Body of pancreas (tissue), 4 donors: ENCODE measurements around the gene NUDT2. TPM values are rescaled to one million over a fixed set of nuclear protein-coding genes. Genes with fewer than 3 reads are reported as not detected.
A peak's percentile ranks its signal among the peaks of the same experiment; 100 is the strongest.
"Not testable (repeated sequence)": the region's sequence is repeated elsewhere in the genome, so short reads cannot be mapped to it uniquely, and the experiment has no call there.

ENCODE experiments used
- ATAC-seq: fragments of 150-250 bp; one replicate; pipeline ENCODE4 v1.9.1; 2016
- DNase-seq, 4 donors: peaks; one replicate each; pipeline ENCODE4 v3.0.0-alpha.2; 2019
- H3K27ac ChIP-seq, 4 donors: fragments of 200-600 bp; sonication (generic); 1 replicate in 3 of 4; 2 replicates in 1 of 4; pipeline versions ENCODE4 v1.5.1 to v1.6.1; 2016 to 2019; ENCODE audit warnings: mild to moderate bottlenecking in 1 of 4, mixed read lengths in 1 of 4, moderate library complexity in 1 of 4
- H3K27me3 ChIP-seq, 2 donors: fragments of 200-600 bp; sonication (generic); one replicate each; pipeline ENCODE4 v1.6.0; 2016; ENCODE audit warnings: mild to moderate bottlenecking in 1 of 2
- H3K36me3 ChIP-seq, 2 donors: fragments of 200-600 bp; sonication (generic); replicated peaks in 1 of 2; 2 replicates each; pipeline ENCODE4 v1.5.1; 2016; ENCODE audit warnings: low read depth in 2 of 2; ENCODE audit not compliant: insufficient read depth in 1 of 2
- H3K4me1 ChIP-seq: fragments of 200-600 bp; sonication (generic); one replicate; pipeline ENCODE4 v1.6.0; 2016
- H3K4me3 ChIP-seq, 2 donors: fragments of 200-600 bp; sonication (generic); 1 replicate in 1 of 2; 2 replicates in 1 of 2; pipeline ENCODE4 v1.5.1; 2016 to 2019
- H3K9me3 ChIP-seq, 3 donors: fragments of 200-600 bp; sonication (generic); 1 replicate in 2 of 3; 2 replicates in 1 of 3; pipeline ENCODE4 v1.5.1; 2016
- CTCF ChIP-seq, 7 experiments: fragments of 450-650 bp in 4 of 7; fragments of 200-600 bp in 3 of 7; sonication (generic) in 3 of 7; IDR thresholded peaks; one replicate each; pipeline ENCODE4 v1.5.1; 2016 to 2019; ENCODE audit warnings: antibody characterized with exemption in 7 of 7
- POLR2A ChIP-seq, 3 donors: fragments of 450-650 bp; IDR thresholded peaks; one replicate each; pipeline ENCODE4 v1.6.1; 2016; ENCODE audit warnings: antibody characterized with exemption in 3 of 3, mild to moderate bottlenecking in 2 of 3
- WGBS, 2 donors: methylation state at CpG; one replicate each; pipeline ENCODE4 v1.1.5; 2017; 5-methylcytosine and 5-hydroxymethylcytosine counted together
- intact Hi-C: fragments of 100-400 bp; cut with DNase I; formaldehyde crosslinking; loops from one replicate; pipeline ENCODE4 v1.15.1; 2023
- total RNA-seq, 2 donors: library from RNA; depleted of rRNA; stranded (reverse); fragments of >200 nt; gene quantifications; one replicate each; pipeline ENCODE4 v1.1.0, GENCODE V29; 2016

The NUDT2 gene
- total RNA-seq, 2 donors from 2014 or later: 9.2 to 14.0 TPM

- H3K27me3 ChIP-seq: no peaks in the 10 kb centered on the region
- H3K4me3 ChIP-seq: no peak overlapping the region
- intact Hi-C loops: no loop called here
- DNase-seq (peak in 3 of 4 donors; percentile 44 to 50 (median 48)), ATAC-seq (no peak)
- H3K9me3 ChIP-seq: no peaks in the 10 kb centered on the region
- peak overlapping the region; percentile 53 to 66 (median 63) for H3K27ac ChIP-seq
- H3K4me1 ChIP-seq: peaks cover 36% of the 10 kb centered on the region
- TF ChIP-seq POLR2A (IDR thresholded peaks at IDR 0.05): no peak
- no peak for TF ChIP-seq CTCF (IDR thresholded peaks at IDR 0.05)
- H3K36me3 ChIP-seq: no peaks in the 10 kb centered on the region
- WGBS, 2 donors: 10 to 16% methylated on average over 1 of the region's 1 CpG
Observed at GRCh38 chr9:34334337-34334824, 5.0 kb downstream of the NUDT2 start.

DNA sequence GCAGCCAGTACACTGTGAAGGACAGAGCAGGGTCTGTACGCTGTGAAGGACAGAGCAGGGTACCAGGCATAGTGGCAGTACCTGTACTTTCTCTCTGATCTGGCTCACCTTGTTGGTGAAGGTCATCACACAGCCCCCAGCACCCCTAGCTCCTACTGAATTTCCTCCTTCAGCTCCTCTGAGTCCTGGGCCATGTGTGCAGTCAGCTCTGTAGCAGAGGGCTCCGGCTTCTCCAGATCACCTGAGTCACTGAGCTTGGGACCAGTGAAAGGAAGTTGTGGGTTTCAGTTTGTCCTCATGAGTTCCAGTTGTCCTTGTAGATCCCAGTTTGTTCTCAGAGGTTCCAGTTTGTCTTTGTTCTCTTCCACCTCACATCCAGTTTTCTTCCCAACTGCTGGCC, 5.5 kb downstream of the NUDT2 start:
- TF ChIP-seq CTCF (IDR thresholded peaks at IDR 0.05) (no peak), POLR2A (IDR thresholded peaks at IDR 0.05) (no peak)
- Histone ChIP-seq H3K4me1 (peaks cover 36% of the 10 kb centered on the region), H3K27ac (peak overlapping the region; percentile 53 to 66 (median 63)), H3K9me3 (no peaks in the 10 kb centered on the region), H3K36me3 (no peaks in the 10 kb centered on the region), H3K4me3 (no peak overlapping the region), H3K27me3 (no peaks in the 10 kb centered on the region)
- WGBS, 2 donors: 30 to 50% methylated on average over 2 of the region's 2 CpGs
- ATAC-seq (no peak), DNase-seq (peak in 1 of 4 donors; percentile 21)
- intact Hi-C loops: loop anchor here (5.0 kb wide), 1 partner anchor 37 kb away; no protein-coding TSS in a partner anchor

DNA sequence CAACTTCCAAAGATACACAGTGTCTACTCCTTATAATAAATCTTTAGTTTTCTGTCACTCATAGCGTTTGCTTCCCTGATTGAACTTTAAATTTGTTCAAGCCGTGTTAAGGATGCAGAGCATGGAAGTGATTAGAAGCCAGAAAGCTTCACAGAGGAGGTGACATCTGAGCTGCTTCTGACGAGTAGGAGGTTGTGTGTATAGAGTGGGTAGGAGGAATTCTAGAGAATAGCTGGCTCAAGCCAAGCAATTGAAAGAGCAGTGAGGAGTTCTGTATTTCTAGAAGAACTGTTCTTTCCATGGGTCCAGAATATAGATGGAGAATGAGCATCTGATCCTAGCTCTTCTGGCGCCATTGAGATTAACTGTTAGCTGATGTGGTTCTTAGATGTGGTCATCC, 6.0 kb downstream of the NUDT2 start:
- 76 to 78% methylated on average over 4 of the region's 4 CpGs for WGBS, 2 donors
- Histone ChIP-seq H3K4me3 (no peak overlapping the region), H3K27ac (peak overlapping the region in 3 of 4 donors; percentile 53 to 66 (median 65)), H3K9me3 (no peaks in the 10 kb centered on the region), H3K4me1 (peaks cover 36% of the 10 kb centered on the region), H3K36me3 (no peaks in the 10 kb centered on the region), H3K27me3 (no peaks in the 10 kb centered on the region)
- DNase-seq (no peak), ATAC-seq (no peak)
- TF ChIP-seq POLR2A (IDR thresholded peaks at IDR 0.05) (no peak), CTCF (IDR thresholded peaks at IDR 0.05) (no peak)
- intact Hi-C loops: loop anchor here (5.0 kb wide), 1 partner anchor 37 kb away; no protein-coding TSS in a partner anchor

DNA sequence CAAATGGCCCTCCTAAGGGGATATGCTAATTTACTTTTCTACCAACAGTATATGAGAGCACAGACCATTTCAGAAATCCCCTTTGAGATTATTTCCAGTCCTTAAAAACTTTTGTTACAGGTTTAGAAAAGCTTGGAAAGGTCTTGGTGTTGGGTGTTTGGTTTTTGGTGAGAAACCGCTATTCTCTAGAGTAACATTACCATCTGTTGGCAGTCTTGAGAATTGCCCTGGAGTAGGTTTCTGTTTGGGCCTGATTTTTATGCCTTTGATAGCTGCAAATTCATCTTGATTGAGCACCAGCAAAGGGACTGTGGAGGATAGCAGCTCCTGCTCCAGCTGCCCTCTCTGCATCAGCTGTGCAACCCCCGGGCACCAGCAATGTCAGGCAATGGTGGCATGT, 8.0 kb downstream of the NUDT2 start:
- Histone ChIP-seq H3K27ac (no peak overlapping the region), H3K4me1 (peaks cover 48% of the 10 kb centered on the region), H3K36me3 (no peaks in the 10 kb centered on the region), H3K9me3 (no peaks in the 10 kb centered on the region), H3K4me3 (no peak overlapping the region), H3K27me3 (no peaks in the 10 kb centered on the region)
- intact Hi-C loops: loop anchor here (5.0 kb wide), 1 partner anchor 35 kb away; no protein-coding TSS in a partner anchor
- DNase-seq (no peak), ATAC-seq (no peak)
- TF ChIP-seq CTCF (IDR thresholded peaks at IDR 0.05) (no peak), POLR2A (IDR thresholded peaks at IDR 0.05) (no peak)
- WGBS, 2 donors: 88 to 100% methylated on average over 1 to 2 of the region's 2 CpGs

DNA sequence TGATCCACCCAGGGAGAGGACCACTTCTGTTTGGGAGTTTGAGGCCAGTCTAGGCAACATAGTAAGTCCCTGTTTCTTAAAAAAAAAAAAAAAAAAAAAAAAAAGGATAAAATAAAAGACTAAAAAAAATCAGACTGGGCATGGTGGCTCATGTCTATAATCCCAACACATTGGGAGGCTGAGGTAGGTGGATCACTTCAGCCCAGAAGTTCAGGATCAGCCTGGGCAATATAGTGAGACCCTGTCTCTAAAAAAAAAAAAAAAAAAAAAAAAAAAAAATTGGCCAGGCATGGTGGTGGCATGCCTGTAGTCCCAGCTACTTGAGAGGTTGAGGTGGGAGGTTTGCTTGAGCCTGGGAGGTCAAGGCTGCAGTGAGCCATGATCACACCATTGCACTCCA, 8.7 kb downstream of the NUDT2 start:
- not testable (repeated sequence) for H3K27ac ChIP-seq, DNase-seq, H3K4me3 ChIP-seq, H3K27me3 ChIP-seq, ATAC-seq, H3K36me3 ChIP-seq, H3K9me3 ChIP-seq
- H3K4me1 ChIP-seq: peaks cover 49% of the 10 kb centered on the region
- intact Hi-C loops: loop anchor here (5.0 kb wide), 1 partner anchor 34 kb away; no protein-coding TSS in a partner anchor
